Stomach (tissue), 9 donors: ENCODE results near the gene GJA3. TPM values are rescaled to one million over a fixed set of nuclear protein-coding genes. Genes with fewer than 3 reads are reported as not detected.

ENCODE experiments used
- DNase-seq, 2 donors: peaks; one replicate each; pipeline versions ENCODE4 v3.0.0 to v3.0.0-alpha.2; 2013 to 2019
- H3K27ac ChIP-seq, 5 donors: fragments of 200-600 bp in 4 of 5; sonication (generic) in 4 of 5; one replicate each; pipeline ENCODE4 v1.5.1; 2013 to 2019; ENCODE audit warnings: mild to moderate bottlenecking in 1 of 5, moderate library complexity in 1 of 5
- H3K27me3 ChIP-seq, 3 donors: fragments of 200-600 bp; sonication (generic); one replicate each; pipeline ENCODE4 v1.5.1; 2017 to 2019; ENCODE audit warnings: mixed run types in 1 of 3
- H3K36me3 ChIP-seq, 4 donors: fragments of 200-600 bp; sonication (generic); 1 replicate in 3 of 4; 2 replicates in 1 of 4; pipeline ENCODE4 v1.5.1; 2016 to 2019
- H3K4me1 ChIP-seq, 4 donors: fragments of 200-600 bp; sonication (generic); one replicate each; pipeline ENCODE4 v1.5.1; 2016 to 2019
- H3K4me3 ChIP-seq, 4 donors: fragments of 200-600 bp; sonication (generic) in 3 of 4; one replicate each; pipeline ENCODE4 v1.5.1; 2016 to 2019; ENCODE audit warnings: mild to moderate bottlenecking in 1 of 4
- H3K9me3 ChIP-seq, 4 donors: fragments of 200-600 bp; sonication (generic); one replicate each; pipeline ENCODE4 v1.5.1; 2016 to 2019
- CTCF ChIP-seq, 7 experiments: fragments of 450-650 bp in 4 of 7; fragments of 200-600 bp in 3 of 7; sonication (generic) in 3 of 7; IDR thresholded peaks; one replicate each; pipeline ENCODE4 v1.5.1; 2016 to 2019; ENCODE audit warnings: antibody characterized with exemption in 7 of 7, control low read depth in 2 of 7, mild to moderate bottlenecking in 1 of 7
- EP300 ChIP-seq: sonication (generic); formaldehyde crosslinking; IDR thresholded peaks from one replicate; pipeline ENCODE4 v1.6.1; 2017; ENCODE audit warnings: antibody characterized with exemption
- POLR2A ChIP-seq, 4 donors: fragments of 450-650 bp; IDR thresholded peaks; one replicate each; pipeline ENCODE4 v1.6.1; 2016; ENCODE audit warnings: antibody characterized with exemption in 4 of 4, control low read depth in 2 of 4, mild to moderate bottlenecking in 1 of 4, moderate library complexity in 1 of 4
- POLR2AphosphoS5 ChIP-seq, 3 donors: sonication (generic); formaldehyde crosslinking; IDR thresholded peaks; one replicate each; pipeline ENCODE4 v1.6.1; 2016; ENCODE audit warnings: antibody characterized with exemption in 3 of 3
- WGBS, 5 donors: extraction: QIAGEN DNeasy Blood & Tissue Kit in 3 of 5; methylation state at CpG; one replicate each; pipeline versions ENCODE4 v1.1.5 to v1.1.7; 2013 to 2018; 5-methylcytosine and 5-hydroxymethylcytosine counted together
- intact Hi-C: fragments of 100-400 bp; cut with DNase I; formaldehyde crosslinking; loops from one replicate; pipeline ENCODE4 v1.15.1; 2023; ENCODE audit warnings: low total_unique reads
- polyA plus RNA-seq, 3 donors: library from polyadenylated mRNA; stranded (reverse); fragments of 200-250 nt; gene quantifications; one replicate each; pipeline ENCODE4 v1.2.3, GENCODE V29; 2013
- total RNA-seq, 5 donors: library from RNA; depleted of rRNA; stranded (reverse); fragments of >200 nt; gene quantifications; one replicate each; pipeline versions ENCODE4 v1.1.0 to v1.2.3, GENCODE V29; 2014 to 2016
- donor health status: healthy with polysubstance abuse.
- donor health status: Bipolar disorder and iron deficiency.
- donor health status: healthy.

The GJA3 gene
- total and polyA plus RNA-seq, 8 donors, result 0.13 to 0.14 TPM; not detected in 6

GRCh38 chr13:20191311-20192157, 30.7 kb upstream of the GJA3 start:
- 21 to 59% (median 35%) methylated on average over 9 to 24 of the region's 24 CpGs for WGBS, 5 donors
- Histone ChIP-seq H3K4me3 (peak overlapping the region; percentile 52 to 80 (median 68)), H3K27me3 (peaks cover 13 to 60% (median 46%) of the 10 kb centered on the region in 3 donors), H3K36me3 (peaks cover 0 to 4% (median 0%) of the 10 kb centered on the region in 4 donors), H3K4me1 (peaks cover 18 to 31% (median 28%) of the 10 kb centered on the region in 4 donors), H3K9me3 (no peaks in the 10 kb centered on the region), H3K27ac (no peak overlapping the region)
- DNase-seq, result peak; percentile 49 to 53
- intact Hi-C loops, result no loop called here
- no peak for TF ChIP-seq POLR2AphosphoS5 (IDR thresholded peaks at IDR 0.05)
- no peak for TF ChIP-seq CTCF (IDR thresholded peaks at IDR 0.05)
- TF ChIP-seq POLR2A (IDR thresholded peaks at IDR 0.05), result no peak
- TF ChIP-seq EP300, result no peak

GRCh38 chr13:20190481-20191310, 29.8 kb upstream of the GJA3 start:
- WGBS, 5 donors, result 84 to 93% (median 91%) methylated on average over 16 of the region's 16 CpGs
- H3K9me3 ChIP-seq, result no peaks in the 10 kb centered on the region
- H3K27me3 ChIP-seq, result peaks cover 13 to 51% (median 42%) of the 10 kb centered on the region in 3 donors
- H3K4me3 ChIP-seq, result peak overlapping the region in 1 of 4 donors; percentile 73
- TF ChIP-seq CTCF (IDR thresholded peaks at IDR 0.05) (no peak), POLR2A (IDR thresholded peaks at IDR 0.05) (no peak), EP300 (no peak), POLR2AphosphoS5 (IDR thresholded peaks at IDR 0.05) (no peak)
- H3K27ac ChIP-seq, result no peak overlapping the region
- peaks cover 0 to 4% (median 0%) of the 10 kb centered on the region in 4 donors for H3K36me3 ChIP-seq
- intact Hi-C loops, result no loop called here
- H3K4me1 ChIP-seq, result peaks cover 18 to 31% (median 28%) of the 10 kb centered on the region in 4 donors
- no peak for DNase-seq

- Histone ChIP-seq H3K27me3 (peaks cover 13 to 45% (median 36%) of the 10 kb centered on the region in 3 donors), H3K9me3 (no peaks in the 10 kb centered on the region), H3K4me3 (no peak overlapping the region), H3K4me1 (peaks cover 18 to 31% (median 28%) of the 10 kb centered on the region in 4 donors), H3K27ac (no peak overlapping the region), H3K36me3 (peaks cover 0 to 4% (median 0%) of the 10 kb centered on the region in 4 donors)
- TF ChIP-seq CTCF (IDR thresholded peaks at IDR 0.05) (no peak), EP300 (no peak), POLR2A (IDR thresholded peaks at IDR 0.05) (no peak), POLR2AphosphoS5 (IDR thresholded peaks at IDR 0.05) (no peak)
- intact Hi-C loops, result no loop called here
- DNase-seq, result no peak
- 43 to 63% (median 52%) methylated on average over 5 of the region's 5 CpGs for WGBS, 5 donors
Measured at GRCh38 chr13:20190076-20190475, 29.2 kb upstream of the GJA3 start.
